GM19025 (cell line): ENCODE measurements around the gene TMEM218.
"Not testable (repeated sequence)": the region's sequence is repeated elsewhere in the genome, so short reads cannot be mapped to it uniquely, and the experiment has no call there.

Experiments used
- ATAC-seq: cut with Tn5 transposase; IDR thresholded peaks from one replicate; pipeline ENCODE4 v1.9.1; 2021; ENCODE audit warnings: mild to moderate bottlenecking, low read depth, moderate library complexity; ENCODE audit not compliant: unreplicated experiment

The TMEM218 gene

GRCh38 chr11:125091247-125091876 lies 20.1 kb downstream of the TMEM218 start:
- ATAC-seq = no peak

DNA sequence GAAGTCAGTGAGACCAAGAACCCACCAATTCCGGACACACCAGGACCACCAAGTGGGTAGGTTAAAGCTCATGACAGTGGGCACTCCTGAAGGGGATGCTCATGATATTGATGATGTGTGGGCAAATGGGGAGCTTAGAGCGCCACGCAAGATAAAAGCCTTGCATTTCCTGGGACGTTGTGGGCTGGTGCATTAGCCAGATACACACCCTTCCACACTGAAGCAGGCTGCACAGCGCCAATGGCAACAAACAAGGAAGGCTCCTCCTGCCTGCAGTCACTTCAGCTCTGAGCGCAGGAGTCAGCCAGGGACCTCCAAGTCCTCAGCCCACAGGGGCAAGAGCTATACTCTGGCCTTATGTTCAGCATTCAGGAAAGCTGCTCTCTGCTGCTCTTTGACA lies 20.6 kb downstream of the TMEM218 start:
- ATAC-seq = no peak

DNA sequence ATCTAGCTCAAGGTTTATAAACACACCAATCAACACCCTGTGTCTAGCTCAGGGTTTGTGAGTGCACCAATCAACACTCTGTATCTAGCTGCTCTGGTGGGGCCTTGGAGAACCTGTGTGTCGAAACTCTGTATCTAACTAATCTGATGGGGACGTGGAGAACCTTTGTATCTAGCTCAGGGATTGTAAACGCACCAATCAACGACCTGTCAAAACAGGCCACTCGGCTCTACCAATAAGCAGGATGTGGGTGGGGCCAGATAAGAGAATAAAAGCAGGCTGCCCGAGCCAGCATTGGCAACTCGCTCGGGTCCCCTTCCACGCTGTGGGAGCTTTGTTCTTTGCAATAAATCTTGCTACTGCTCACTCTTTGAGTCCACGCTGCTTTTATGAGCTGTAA lies 21.3 kb downstream of the TMEM218 start:
- ATAC-seq = not testable (repeated sequence)

DNA sequence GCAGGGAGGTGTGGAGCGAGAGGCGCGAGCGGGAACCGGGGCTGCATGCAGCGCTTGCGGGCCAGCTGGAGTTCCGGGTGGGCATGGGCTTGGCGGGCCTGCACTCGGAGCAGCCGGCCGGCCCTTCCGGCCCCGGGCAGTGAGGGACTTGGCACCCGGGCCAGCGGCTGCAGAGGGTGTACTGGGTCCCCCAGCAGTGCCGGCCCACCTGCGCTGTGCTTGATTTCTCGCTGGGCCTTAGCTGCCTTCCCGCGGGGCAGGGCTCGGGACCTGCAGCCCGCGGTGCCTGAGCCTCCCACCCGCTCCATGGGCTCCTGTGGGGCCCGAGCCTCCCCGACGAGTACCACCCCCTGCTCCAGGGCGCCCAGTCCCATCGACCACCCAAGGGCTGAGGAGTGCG lies 21.9 kb downstream of the TMEM218 start:
- not testable (repeated sequence) for ATAC-seq

DNA sequence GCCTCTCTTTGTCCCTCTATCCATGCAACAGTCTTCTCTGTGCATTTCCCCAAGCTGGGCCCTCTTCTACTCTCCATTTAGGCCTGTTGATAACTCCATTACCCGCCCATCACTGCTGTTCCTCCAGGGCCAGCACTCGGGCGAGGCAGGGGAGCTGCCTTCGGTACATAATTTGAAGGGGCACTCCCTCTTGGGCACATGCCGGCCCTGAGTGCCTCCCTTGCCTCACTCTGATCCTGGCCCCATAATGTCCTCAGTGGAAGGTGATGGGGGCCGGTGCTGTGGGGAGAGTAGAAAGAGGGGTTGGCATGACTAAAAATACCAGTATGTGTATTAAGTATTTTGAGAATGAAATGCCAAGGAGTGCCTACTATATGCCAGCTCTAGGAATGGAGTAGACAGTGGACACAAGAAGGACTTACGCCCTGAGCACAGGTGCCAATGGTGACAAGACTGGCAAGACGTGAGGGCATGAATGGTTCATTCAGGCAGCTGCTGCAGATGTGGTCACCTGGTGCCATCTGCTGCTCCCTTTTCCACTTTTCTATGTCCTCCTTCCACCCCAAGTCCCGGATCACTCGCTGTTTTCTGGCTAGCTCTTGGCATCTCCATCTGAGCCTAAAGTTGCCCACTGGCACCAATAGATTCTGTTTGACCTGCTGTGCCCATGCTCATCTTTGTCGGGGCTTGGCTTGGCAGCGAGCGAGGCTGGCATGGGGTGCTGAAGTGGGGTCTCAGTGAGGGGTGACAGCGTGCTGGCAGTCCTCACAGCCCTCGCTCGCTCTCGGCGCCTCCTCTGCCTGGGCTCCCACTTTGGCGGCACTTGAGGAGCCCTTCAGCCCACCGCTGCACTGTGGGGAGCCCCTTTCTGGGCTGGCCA lies 22.6 kb downstream of the TMEM218 start:
- ATAC-seq = no peak

- no peak for ATAC-seq
Observed at GRCh38 chr11:125088123-125088522, 23.3 kb downstream of the TMEM218 start.

- ATAC-seq = no peak
Observed at GRCh38 chr11:125086633-125087296, 24.7 kb downstream of the TMEM218 start.

GRCh38 chr11:125085301-125086081 lies 25.9 kb downstream of the TMEM218 start:
- ATAC-seq = no peak

- ATAC-seq = no peak
Observed at GRCh38 chr11:125084761-125085231, 26.6 kb downstream of the TMEM218 start.

DNA sequence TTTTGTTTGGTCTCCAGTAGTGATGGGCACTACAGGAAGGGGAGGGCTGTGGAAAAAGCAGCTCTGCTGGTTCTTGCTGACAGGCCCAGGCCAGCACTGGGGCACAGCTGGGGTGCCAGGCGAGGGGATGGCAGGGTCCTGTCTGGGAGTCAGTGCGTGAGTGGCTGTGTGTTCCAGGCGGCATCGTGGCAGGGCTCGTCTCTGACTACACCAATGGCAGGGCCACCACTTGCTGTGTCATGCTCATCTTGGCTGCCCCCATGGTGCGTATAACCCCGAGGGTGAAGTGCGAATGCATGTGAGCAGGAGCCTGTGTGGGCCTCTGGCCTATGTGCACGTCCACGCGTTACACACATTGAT lies 27.4 kb downstream of the TMEM218 start:
- no peak for ATAC-seq

GRCh38 chr11:125083312-125084056 lies 27.9 kb downstream of the TMEM218 start:
- no peak for ATAC-seq

- no peak for ATAC-seq
Observed at GRCh38 chr11:125082611-125083311, 28.7 kb downstream of the TMEM218 start.

- no peak for ATAC-seq
Observed at GRCh38 chr11:125082040-125082439, 29.4 kb downstream of the TMEM218 start.

GRCh38 chr11:125081098-125081798 lies 30.2 kb downstream of the TMEM218 start:
- ATAC-seq = no peak

- ATAC-seq = no peak
Observed at GRCh38 chr11:125080531-125080911, 30.9 kb downstream of the TMEM218 start.

GRCh38 chr11:125079878-125080530 lies 31.4 kb downstream of the TMEM218 start:
- ATAC-seq = no peak

DNA sequence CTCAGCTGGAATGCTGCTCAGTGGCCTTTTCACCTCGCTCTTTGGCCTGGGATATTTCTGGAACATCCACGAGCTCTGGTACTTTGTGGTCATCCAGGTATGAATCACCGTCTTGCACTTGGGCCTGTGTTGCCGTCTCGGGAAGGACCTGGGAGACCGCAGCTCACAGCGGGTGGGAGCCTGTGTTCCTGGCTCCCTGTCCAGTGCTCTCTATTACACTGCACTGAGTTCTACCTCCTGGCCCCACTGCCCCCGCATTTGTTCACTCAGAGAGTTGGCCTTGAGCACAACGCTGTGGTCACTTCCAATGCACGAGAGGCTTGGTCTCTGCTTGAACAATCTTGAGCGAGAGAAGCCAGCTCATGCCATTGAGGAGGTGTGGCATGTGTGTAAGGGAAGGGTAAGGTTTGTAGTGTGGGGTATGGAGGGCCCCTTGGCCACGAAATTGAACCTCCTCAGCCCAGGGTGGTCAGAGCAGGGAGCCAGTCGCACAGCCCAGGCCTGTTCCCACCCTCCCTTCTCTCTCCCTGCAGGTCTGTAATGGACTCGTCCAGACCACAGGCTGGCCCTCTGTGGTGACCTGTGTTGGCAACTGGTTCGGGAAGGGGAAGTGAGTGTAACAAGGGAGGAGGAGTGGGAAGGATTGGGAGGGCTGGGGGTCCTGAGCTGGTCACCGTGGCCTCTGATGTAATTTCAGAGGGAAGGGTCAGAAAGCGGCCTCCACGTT lies 32.1 kb downstream of the TMEM218 start:
- no peak for ATAC-seq
